ENCODE data around the gene CCDC38. TPM values are rescaled to one million over a fixed set of nuclear protein-coding genes. Genes with fewer than 3 reads are reported as not detected.

The CCDC38 gene
- total RNA-seq, 1 donor from 2014 or later = not detected

- Mint-ChIP-seq H3K36me3 (ENCODE audit: unreplicated experiment) (no peaks in the 10 kb centered on the region), H3K9me3 (ENCODE audit: unreplicated experiment) (peaks cover 4% of the 10 kb centered on the region), H3K4me1 (ENCODE audit: unreplicated experiment) (no peaks in the 10 kb centered on the region), H3K27me3 (ENCODE audit: unreplicated experiment) (peaks cover 50% of the 10 kb centered on the region), H3K27ac (ENCODE audit: unreplicated experiment) (no peak overlapping the region), H3K4me3 (ENCODE audit: unreplicated experiment) (no peak overlapping the region)
- TF ChIP-seq, protein P1, sequence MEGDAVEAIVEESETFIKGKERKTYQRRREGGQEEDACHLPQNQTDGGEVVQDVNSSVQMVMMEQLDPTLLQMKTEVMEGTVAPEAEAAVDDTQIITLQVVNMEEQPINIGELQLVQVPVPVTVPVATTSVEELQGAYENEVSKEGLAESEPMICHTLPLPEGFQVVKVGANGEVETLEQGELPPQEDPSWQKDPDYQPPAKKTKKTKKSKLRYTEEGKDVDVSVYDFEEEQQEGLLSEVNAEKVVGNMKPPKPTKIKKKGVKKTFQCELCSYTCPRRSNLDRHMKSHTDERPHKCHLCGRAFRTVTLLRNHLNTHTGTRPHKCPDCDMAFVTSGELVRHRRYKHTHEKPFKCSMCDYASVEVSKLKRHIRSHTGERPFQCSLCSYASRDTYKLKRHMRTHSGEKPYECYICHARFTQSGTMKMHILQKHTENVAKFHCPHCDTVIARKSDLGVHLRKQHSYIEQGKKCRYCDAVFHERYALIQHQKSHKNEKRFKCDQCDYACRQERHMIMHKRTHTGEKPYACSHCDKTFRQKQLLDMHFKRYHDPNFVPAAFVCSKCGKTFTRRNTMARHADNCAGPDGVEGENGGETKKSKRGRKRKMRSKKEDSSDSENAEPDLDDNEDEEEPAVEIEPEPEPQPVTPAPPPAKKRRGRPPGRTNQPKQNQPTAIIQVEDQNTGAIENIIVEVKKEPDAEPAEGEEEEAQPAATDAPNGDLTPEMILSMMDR (IDR thresholded peaks at IDR 0.05) = no peak
- DNase-seq (ENCODE audit: extremely low spot score, unreplicated experiment) = no peak
Observed at GRCh38 chr12:95955549-95956159, 13.2 kb upstream of the CCDC38 start.

GRCh38 chr12:95953000-95953399 is 10.6 kb upstream of the CCDC38 start:
- H3K4me3 Mint-ChIP-seq (ENCODE audit: unreplicated experiment) = no peak overlapping the region
- H3K27me3 Mint-ChIP-seq (ENCODE audit: unreplicated experiment) = peaks cover 56% of the 10 kb centered on the region
- DNase-seq (ENCODE audit: extremely low spot score, unreplicated experiment) = no peak
- H3K4me1 Mint-ChIP-seq (ENCODE audit: unreplicated experiment) = no peaks in the 10 kb centered on the region
- peaks cover 4% of the 10 kb centered on the region for H3K9me3 Mint-ChIP-seq (ENCODE audit: unreplicated experiment)
- no peaks in the 10 kb centered on the region for H3K36me3 Mint-ChIP-seq (ENCODE audit: unreplicated experiment)
- no peak overlapping the region for H3K27ac Mint-ChIP-seq (ENCODE audit: unreplicated experiment)
- TF ChIP-seq, protein P1 (IDR thresholded peaks at IDR 0.05) = no peak

DNA sequence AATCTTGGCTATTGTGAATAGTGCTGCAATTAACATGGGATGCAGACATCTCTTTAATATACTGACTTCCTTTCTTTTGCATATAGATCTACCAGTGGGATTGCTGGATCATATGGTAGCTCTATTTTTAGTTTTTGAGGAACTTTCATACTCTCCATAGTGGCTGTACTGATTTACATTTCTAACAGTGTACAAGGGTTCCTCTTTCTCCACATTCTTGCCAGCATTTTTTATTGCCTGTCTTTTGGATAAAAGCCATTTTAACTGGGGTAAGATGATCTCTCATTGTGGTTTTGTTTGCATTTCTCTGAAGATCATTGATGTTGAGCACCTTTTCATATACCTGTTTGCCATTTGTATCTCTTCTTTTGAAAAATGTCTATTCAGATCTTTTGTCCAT is 9.1 kb upstream of the CCDC38 start:
- Mint-ChIP-seq H3K27me3 (ENCODE audit: unreplicated experiment) (peaks cover 50% of the 10 kb centered on the region), H3K36me3 (ENCODE audit: unreplicated experiment) (no peaks in the 10 kb centered on the region), H3K4me3 (ENCODE audit: unreplicated experiment) (no peak overlapping the region), H3K9me3 (ENCODE audit: unreplicated experiment) (peaks cover 4% of the 10 kb centered on the region), H3K4me1 (ENCODE audit: unreplicated experiment) (no peaks in the 10 kb centered on the region), H3K27ac (ENCODE audit: unreplicated experiment) (no peak overlapping the region)
- TF ChIP-seq, protein P1 (IDR thresholded peaks at IDR 0.05) = no peak
- DNase-seq (ENCODE audit: extremely low spot score, unreplicated experiment) = no peak

DNA sequence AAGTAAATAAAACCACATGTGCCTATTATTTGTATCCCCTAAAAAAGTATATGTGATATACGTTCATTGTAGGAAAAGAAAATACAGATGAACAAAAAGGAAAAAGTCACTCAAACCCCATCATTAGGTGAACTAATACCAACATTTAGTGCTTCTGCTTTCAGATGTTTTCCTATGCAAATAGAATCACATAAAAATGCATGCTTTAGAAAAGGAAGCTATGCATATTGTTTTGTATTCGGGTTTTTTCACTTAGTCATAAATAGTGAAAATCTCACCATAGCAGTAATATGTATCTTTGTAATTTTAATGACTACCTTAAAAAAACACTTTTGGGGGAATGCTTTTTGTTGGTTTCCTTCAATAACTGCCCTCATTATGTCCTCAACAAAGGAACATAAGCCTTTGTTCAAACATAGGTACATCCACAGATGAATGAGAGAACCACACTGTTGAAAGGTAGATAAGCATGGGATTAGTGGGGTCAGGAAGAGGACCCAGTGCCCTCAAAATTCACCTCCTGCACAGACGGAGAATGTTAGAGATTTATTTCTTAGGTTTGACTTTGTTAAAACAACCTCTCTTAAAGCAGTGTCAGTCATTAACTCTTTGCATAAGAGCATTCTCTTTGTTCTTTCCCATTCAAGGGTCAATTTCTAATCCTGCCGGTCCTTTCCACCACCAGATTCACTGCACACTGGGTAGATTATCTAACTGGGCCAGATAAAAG is 7.2 kb upstream of the CCDC38 start:
- Mint-ChIP-seq H3K36me3 (ENCODE audit: unreplicated experiment) (no peaks in the 10 kb centered on the region), H3K4me3 (ENCODE audit: unreplicated experiment) (no peak overlapping the region), H3K4me1 (ENCODE audit: unreplicated experiment) (no peaks in the 10 kb centered on the region), H3K27me3 (ENCODE audit: unreplicated experiment) (peaks cover 55% of the 10 kb centered on the region), H3K27ac (ENCODE audit: unreplicated experiment) (no peak overlapping the region), H3K9me3 (ENCODE audit: unreplicated experiment) (peaks cover 4% of the 10 kb centered on the region)
- TF ChIP-seq, protein P1 (IDR thresholded peaks at IDR 0.05) = no peak
- no peak for DNase-seq (ENCODE audit: extremely low spot score, unreplicated experiment)

DNA sequence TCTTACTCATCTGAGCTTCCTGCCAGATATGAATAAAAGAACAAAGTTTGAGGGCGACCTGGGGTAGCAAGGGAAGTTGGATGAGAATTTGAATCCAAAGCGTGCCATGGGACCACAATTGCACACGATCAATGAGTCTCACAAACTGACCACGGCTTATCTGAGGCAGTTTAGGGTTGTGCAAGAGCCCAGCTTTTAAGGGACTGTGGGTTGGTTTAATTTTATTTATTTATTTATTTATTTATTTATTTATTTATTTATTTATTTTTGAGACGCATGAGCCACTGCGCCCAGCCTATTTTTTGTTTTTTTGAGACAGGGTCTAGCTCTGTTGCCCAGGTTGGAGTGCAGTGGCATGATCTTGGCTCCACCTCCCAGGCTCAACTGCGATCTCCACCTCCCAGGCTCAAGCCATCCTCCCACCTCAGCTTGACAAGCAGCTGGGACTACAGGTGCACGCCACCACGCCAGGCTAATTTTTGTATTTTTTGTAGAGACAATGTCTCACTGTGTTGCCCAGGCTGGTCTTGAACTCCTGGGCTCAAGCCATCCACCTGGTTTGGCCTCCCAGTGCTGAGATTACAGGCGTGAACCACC is 1.8 kb upstream of the CCDC38 start:
- Mint-ChIP-seq H3K4me3 (ENCODE audit: unreplicated experiment) (peak overlapping the region; percentile 85), H3K4me1 (ENCODE audit: unreplicated experiment) (peaks cover 5% of the 10 kb centered on the region), H3K36me3 (ENCODE audit: unreplicated experiment) (no peaks in the 10 kb centered on the region), H3K9me3 (ENCODE audit: unreplicated experiment) (no peaks in the 10 kb centered on the region), H3K27ac (ENCODE audit: unreplicated experiment) (no peak overlapping the region), H3K27me3 (ENCODE audit: unreplicated experiment) (peaks cover 33% of the 10 kb centered on the region)
- TF ChIP-seq, protein P1 (IDR thresholded peaks at IDR 0.05) = no peak
- no peak for DNase-seq (ENCODE audit: extremely low spot score, unreplicated experiment)

All from osteocyte (in vitro differentiated cells).